Measurements from ENCODE around the gene RALA. TPM values are rescaled to one million over a fixed set of nuclear protein-coding genes. Genes with fewer than 3 reads are reported as not detected.

RALA gene
- total and polyA plus RNA-seq, 10 of the 15 experiments (the other 5 are each of a cell fraction or from before 2014, with no cell fraction given): 7.5 to 53.3 (median 23.1) TPM

DNA sequence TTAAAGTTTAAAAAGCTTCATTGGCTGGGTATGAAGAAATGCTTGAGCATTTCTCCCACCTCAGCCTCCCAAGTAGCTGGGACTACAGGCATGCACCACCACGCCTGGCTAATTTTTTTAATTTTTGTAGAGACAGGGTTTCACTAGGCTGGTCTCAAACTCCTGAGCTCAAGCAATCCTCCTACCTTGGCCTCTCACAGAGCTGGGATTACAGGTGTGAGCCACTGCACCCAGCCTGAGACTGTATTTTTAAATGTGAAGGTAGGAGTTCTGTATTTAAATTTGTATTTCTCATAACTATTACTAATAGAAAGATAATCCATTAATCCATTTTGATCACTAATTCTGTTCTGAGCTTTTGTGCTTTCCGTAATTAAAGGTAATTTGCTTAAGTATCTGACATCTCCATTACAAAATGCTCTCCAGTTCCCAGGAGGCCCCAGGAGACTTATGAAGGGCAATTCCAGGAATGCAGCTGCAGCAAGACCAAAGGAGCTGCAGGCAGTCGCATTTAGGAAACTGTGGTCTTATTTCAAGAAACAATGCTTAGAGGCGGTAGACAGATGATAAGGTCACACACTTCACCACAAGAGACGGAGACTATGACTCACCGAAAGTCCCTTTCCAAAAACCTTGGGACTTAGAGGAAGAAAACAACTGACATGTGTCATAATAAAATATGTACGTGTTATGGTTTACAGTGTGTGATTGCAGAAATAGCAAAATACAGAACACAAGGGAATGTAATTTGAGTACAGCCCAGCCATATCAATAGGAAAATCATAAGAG, 33.9 kb upstream of the RALA start (continued):
- TF ChIP-seq STAT3 (IDR thresholded peaks at IDR 0.05; ENCODE audit: low read depth, low read length) (no peak), NRF1 (conservative IDR thresholded peaks at IDR 0.05; ENCODE audit: low read depth, low read length) (no peak), SP1 (IDR thresholded peaks at IDR 0.05; ENCODE audit: low read depth, low read length) (no peak), HDAC6 (IDR thresholded peaks at IDR 0.05; ENCODE audit: unreplicated experiment) (no peak), PBX3 (IDR thresholded peaks at IDR 0.05; ENCODE audit: insufficient replicate concordance, low read depth, low read length) (peak; percentile 2), HSF1 (IDR thresholded peaks at IDR 0.05; ENCODE audit: low read depth, low read length) (no peak), NR2F1 (conservative IDR thresholded peaks at IDR 0.05) (peak; percentile 97), BACH1 (IDR thresholded peaks at IDR 0.05; ENCODE audit: borderline replicate concordance) (peak; percentile 71; the same call in 1 of the 2 replicates), ETV6 (conservative IDR thresholded peaks at IDR 0.05 in 1 of 2, IDR thresholded peaks at IDR 0.05 in 1 of 2; ENCODE audit: borderline replicate concordance in 1 of 2, low read depth in 1 of 2) (peak in 1 of 2 experiments; percentile 76; a peak in 1 of 4 replicates), EGR1 (IDR thresholded peaks at IDR 0.05; ENCODE audit: borderline replicate concordance in 1 of 2, low read depth in 2 of 2, low read length in 2 of 2) (no peak), SIX5 (IDR thresholded peaks at IDR 0.05; ENCODE audit: low read depth, low read length, severe bottlenecking) (no peak), RELB (IDR thresholded peaks at IDR 0.05; ENCODE audit: low read depth) (peak; percentile 98), TARDBP (IDR thresholded peaks at IDR 0.05; ENCODE audit: borderline replicate concordance) (no peak), E2F8 (IDR thresholded peaks at IDR 0.05; ENCODE audit: low read depth, partially characterized antibody) (peak; percentile 51)
- TF ChIP-seq, protein P1, sequence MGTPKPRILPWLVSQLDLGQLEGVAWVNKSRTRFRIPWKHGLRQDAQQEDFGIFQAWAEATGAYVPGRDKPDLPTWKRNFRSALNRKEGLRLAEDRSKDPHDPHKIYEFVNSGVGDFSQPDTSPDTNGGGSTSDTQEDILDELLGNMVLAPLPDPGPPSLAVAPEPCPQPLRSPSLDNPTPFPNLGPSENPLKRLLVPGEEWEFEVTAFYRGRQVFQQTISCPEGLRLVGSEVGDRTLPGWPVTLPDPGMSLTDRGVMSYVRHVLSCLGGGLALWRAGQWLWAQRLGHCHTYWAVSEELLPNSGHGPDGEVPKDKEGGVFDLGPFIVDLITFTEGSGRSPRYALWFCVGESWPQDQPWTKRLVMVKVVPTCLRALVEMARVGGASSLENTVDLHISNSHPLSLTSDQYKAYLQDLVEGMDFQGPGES (IDR thresholded peaks at IDR 0.05): no peak
- TF ChIP-seq, protein P2, sequence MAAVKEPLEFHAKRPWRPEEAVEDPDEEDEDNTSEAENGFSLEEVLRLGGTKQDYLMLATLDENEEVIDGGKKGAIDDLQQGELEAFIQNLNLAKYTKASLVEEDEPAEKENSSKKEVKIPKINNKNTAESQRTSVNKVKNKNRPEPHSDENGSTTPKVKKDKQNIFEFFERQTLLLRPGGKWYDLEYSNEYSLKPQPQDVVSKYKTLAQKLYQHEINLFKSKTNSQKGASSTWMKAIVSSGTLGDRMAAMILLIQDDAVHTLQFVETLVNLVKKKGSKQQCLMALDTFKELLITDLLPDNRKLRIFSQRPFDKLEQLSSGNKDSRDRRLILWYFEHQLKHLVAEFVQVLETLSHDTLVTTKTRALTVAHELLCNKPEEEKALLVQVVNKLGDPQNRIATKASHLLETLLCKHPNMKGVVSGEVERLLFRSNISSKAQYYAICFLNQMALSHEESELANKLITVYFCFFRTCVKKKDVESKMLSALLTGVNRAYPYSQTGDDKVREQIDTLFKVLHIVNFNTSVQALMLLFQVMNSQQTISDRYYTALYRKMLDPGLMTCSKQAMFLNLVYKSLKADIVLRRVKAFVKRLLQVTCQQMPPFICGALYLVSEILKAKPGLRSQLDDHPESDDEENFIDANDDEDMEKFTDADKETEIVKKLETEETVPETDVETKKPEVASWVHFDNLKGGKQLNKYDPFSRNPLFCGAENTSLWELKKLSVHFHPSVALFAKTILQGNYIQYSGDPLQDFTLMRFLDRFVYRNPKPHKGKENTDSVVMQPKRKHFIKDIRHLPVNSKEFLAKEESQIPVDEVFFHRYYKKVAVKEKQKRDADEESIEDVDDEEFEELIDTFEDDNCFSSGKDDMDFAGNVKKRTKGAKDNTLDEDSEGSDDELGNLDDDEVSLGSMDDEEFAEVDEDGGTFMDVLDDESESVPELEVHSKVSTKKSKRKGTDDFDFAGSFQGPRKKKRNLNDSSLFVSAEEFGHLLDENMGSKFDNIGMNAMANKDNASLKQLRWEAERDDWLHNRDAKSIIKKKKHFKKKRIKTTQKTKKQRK (IDR thresholded peaks at IDR 0.05; ENCODE audit: low read depth, low read length): no peak
